ENCODE data around the gene TMUB1. TPM values are rescaled to one million over a fixed set of nuclear protein-coding genes. Genes with fewer than 3 reads are reported as not detected.

The TMUB1 gene
- total RNA-seq, 1 experiment from 2014 or later: 68.1 TPM

- POLR2A ChIA-PET: no interaction called here
- Histone ChIP-seq H3K4me1 (peaks cover 28% of the 10 kb centered on the region), H3K4me3 (ENCODE audit: low read depth, low read length) (no peak overlapping the region), H3K36me3 (ENCODE audit: control insufficient read depth, insufficient read depth, low read length) (no peaks in the 10 kb centered on the region; the same call in 1 of the 2 replicates), H3K9me3 (no peaks in the 10 kb centered on the region), H3K27me3 (replicated peaks; ENCODE audit: control insufficient read depth, insufficient read depth, low read length) (no peaks in the 10 kb centered on the region)
- peaks cover 22% of the 10 kb centered on the region for H3K36me3 Mint-ChIP-seq (ENCODE audit: insufficient read depth, unreplicated experiment)
- H3K27me3 Mint-ChIP-seq (ENCODE audit: insufficient read depth, unreplicated experiment): no peaks in the 10 kb centered on the region
- CTCF ChIA-PET: interaction anchor here (1.5 kb wide), 1 partner anchor 55 kb away, joined by 9 read pairs; no protein-coding TSS in a partner anchor
- no peak for DNase-seq
- intact Hi-C loops (cut with micrococcal nuclease; ENCODE audit: unreplicated experiment): no loop called here
- H3K4me1 Mint-ChIP-seq (ENCODE audit: low read depth, unreplicated experiment): peaks cover 11% of the 10 kb centered on the region
- no TSS peak for BruUV-seq (replicated peaks)
- H3K9me3 Mint-ChIP-seq (ENCODE audit: unreplicated experiment): no peaks in the 10 kb centered on the region
- no peak overlapping the region for H3K4me3 Mint-ChIP-seq (ENCODE audit: unreplicated experiment)
- H3K27ac Mint-ChIP-seq (ENCODE audit: unreplicated experiment): no peak overlapping the region
- no peak for TF ChIP-seq CTCF (IDR thresholded peaks at IDR 0.05; ENCODE audit: insufficient read depth in 1 of 2, low read depth in 1 of 2, low read length in 1 of 2, severe bottlenecking in 1 of 2, unreplicated experiment in 1 of 2)
Observed at GRCh38 chr7:151117565-151117964, 34.3 kb upstream of the TMUB1 start.

- H3K4me3 Mint-ChIP-seq (ENCODE audit: unreplicated experiment): no peak overlapping the region
- peak overlapping the region; percentile 42 for H3K27ac Mint-ChIP-seq (ENCODE audit: unreplicated experiment)
- ChIA-PET CTCF (interaction anchor here (1.5 kb wide), 1 partner anchor 54 kb away, joined by 9 read pairs; no protein-coding TSS in a partner anchor), POLR2A (no interaction called here)
- Histone ChIP-seq H3K9me3 (no peaks in the 10 kb centered on the region), H3K36me3 (ENCODE audit: control insufficient read depth, insufficient read depth, low read length) (no peaks in the 10 kb centered on the region; the same call in 1 of the 2 replicates), H3K4me3 (ENCODE audit: low read depth, low read length) (no peak overlapping the region), H3K27me3 (replicated peaks; ENCODE audit: control insufficient read depth, insufficient read depth, low read length) (no peaks in the 10 kb centered on the region), H3K4me1 (peaks cover 35% of the 10 kb centered on the region)
- peaks cover 21% of the 10 kb centered on the region for H3K36me3 Mint-ChIP-seq (ENCODE audit: insufficient read depth, unreplicated experiment)
- no peak for TF ChIP-seq CTCF (IDR thresholded peaks at IDR 0.05; ENCODE audit: insufficient read depth in 1 of 2, low read depth in 1 of 2, low read length in 1 of 2, severe bottlenecking in 1 of 2, unreplicated experiment in 1 of 2)
- DNase-seq: no peak
- no peaks in the 10 kb centered on the region for H3K9me3 Mint-ChIP-seq (ENCODE audit: unreplicated experiment)
- peaks cover 19% of the 10 kb centered on the region for H3K4me1 Mint-ChIP-seq (ENCODE audit: low read depth, unreplicated experiment)
- intact Hi-C loops (cut with micrococcal nuclease; ENCODE audit: unreplicated experiment): no loop called here
- no TSS peak for BruUV-seq (replicated peaks)
- no peaks in the 10 kb centered on the region for H3K27me3 Mint-ChIP-seq (ENCODE audit: insufficient read depth, unreplicated experiment)
Observed at GRCh38 chr7:151116603-151117440, 33.5 kb upstream of the TMUB1 start.

GRCh38 chr7:151115836-151116418 lies 32.6 kb upstream of the TMUB1 start:
- BruUV-seq (replicated peaks): no TSS peak
- Mint-ChIP-seq H3K27ac (ENCODE audit: unreplicated experiment) (peak overlapping the region; percentile 59), H3K36me3 (ENCODE audit: insufficient read depth, unreplicated experiment) (peaks cover 12% of the 10 kb centered on the region), H3K9me3 (ENCODE audit: unreplicated experiment) (no peaks in the 10 kb centered on the region), H3K27me3 (ENCODE audit: insufficient read depth, unreplicated experiment) (no peaks in the 10 kb centered on the region), H3K4me3 (ENCODE audit: unreplicated experiment) (no peak overlapping the region), H3K4me1 (ENCODE audit: low read depth, unreplicated experiment) (peaks cover 21% of the 10 kb centered on the region)
- no peaks in the 10 kb centered on the region; the same call in 1 of the 2 replicates for H3K36me3 ChIP-seq (ENCODE audit: control insufficient read depth, insufficient read depth, low read length)
- H3K4me3 ChIP-seq (ENCODE audit: low read depth, low read length): no peak overlapping the region
- no peak for DNase-seq
- H3K4me1 ChIP-seq: peaks cover 44% of the 10 kb centered on the region
- no peaks in the 10 kb centered on the region for H3K27me3 ChIP-seq (replicated peaks; ENCODE audit: control insufficient read depth, insufficient read depth, low read length)
- intact Hi-C loops (cut with micrococcal nuclease; ENCODE audit: unreplicated experiment): no loop called here
- no peaks in the 10 kb centered on the region for H3K9me3 ChIP-seq
- POLR2A ChIA-PET: no interaction called here
- no peak for TF ChIP-seq CTCF (IDR thresholded peaks at IDR 0.05; ENCODE audit: insufficient read depth in 1 of 2, low read depth in 1 of 2, low read length in 1 of 2, severe bottlenecking in 1 of 2, unreplicated experiment in 1 of 2)
- CTCF ChIA-PET: interaction anchor here (0.6 kb wide), 1 partner anchor 53 kb away, joined by 3 read pairs; no protein-coding TSS in a partner anchor
